Body of pancreas (tissue), 4 donors: ENCODE results near the gene SCN5A.

Source experiments
- POLR2A ChIP-seq, 3 donors: fragments of 450-650 bp; IDR thresholded peaks; one replicate each; pipeline ENCODE4 v1.6.1; 2016; ENCODE audit warnings: antibody characterized with exemption in 3 of 3, mild to moderate bottlenecking in 2 of 3
- TF ChIP-seq, protein P1 (sequence below), 7 experiments: fragments of 450-650 bp in 4 of 7; fragments of 200-600 bp in 3 of 7; sonication (generic) in 3 of 7; IDR thresholded peaks; one replicate each; pipeline ENCODE4 v1.5.1; 2016 to 2019; ENCODE audit warnings: antibody characterized with exemption in 7 of 7

DNA sequence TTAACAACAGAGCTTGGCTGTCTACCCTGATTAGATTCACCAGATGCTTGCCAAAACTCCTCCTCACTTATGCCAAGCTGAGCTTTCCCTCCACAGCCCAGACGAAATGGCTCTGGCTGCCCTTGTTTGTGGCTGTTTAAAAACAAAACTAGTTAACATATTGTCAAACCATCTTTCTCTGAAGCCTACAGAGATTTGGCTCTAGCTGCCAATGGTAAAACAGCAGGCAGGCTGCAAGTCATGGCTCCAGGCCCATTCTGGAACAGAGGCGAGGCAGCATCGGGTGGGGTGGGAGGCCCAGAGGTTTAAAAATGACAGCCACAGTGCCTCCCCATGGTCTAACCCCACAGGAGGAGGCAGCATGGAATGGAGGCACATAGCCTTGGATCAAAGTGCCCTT lies 75.9 kb downstream of the SCN5A start:
- TF ChIP-seq POLR2A (IDR thresholded peaks at IDR 0.05) = no peak
- TF ChIP-seq, protein P1, sequence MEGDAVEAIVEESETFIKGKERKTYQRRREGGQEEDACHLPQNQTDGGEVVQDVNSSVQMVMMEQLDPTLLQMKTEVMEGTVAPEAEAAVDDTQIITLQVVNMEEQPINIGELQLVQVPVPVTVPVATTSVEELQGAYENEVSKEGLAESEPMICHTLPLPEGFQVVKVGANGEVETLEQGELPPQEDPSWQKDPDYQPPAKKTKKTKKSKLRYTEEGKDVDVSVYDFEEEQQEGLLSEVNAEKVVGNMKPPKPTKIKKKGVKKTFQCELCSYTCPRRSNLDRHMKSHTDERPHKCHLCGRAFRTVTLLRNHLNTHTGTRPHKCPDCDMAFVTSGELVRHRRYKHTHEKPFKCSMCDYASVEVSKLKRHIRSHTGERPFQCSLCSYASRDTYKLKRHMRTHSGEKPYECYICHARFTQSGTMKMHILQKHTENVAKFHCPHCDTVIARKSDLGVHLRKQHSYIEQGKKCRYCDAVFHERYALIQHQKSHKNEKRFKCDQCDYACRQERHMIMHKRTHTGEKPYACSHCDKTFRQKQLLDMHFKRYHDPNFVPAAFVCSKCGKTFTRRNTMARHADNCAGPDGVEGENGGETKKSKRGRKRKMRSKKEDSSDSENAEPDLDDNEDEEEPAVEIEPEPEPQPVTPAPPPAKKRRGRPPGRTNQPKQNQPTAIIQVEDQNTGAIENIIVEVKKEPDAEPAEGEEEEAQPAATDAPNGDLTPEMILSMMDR (IDR thresholded peaks at IDR 0.05) = no peak
